ENCODE data around the gene SLC29A1.

SLC29A1 gene

DNA sequence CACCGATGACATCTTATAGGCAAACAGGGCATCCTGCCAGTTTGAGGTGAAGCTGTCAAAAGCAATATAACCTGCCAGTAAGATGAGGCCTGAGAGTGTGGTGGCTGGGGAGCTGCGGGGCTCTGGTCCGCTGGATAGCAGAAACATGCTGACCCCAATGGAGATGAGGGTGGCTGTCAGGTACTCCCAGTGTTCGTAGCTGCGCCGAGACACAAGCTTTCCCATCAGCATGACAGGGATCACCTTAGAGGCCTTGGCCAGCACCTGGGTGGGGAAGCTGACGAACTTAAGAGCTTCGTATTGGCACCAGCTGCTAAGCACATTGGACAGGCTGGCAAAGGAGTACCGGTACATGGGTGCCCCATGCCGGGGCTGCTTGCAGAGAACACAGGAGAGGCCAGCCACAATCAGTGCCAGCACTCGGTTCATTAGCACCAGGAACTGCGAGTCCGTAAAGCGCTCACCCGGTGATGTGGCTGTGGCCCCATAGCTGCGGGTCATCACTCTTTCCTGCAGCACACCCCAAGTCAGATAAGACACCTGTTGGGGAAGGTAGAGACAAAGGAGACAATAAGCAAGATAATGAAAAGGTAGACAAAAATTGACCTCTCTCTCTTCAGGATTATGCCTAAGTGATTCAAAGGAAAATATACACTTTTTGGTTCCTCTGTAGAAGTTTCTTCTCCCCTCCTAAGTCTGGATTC lies 31.9 kb downstream of the SLC29A1 start:
- no peak for DNase-seq (ENCODE audit: low spot score)

GRCh38 chr6:44255871-44256774 lies 32.7 kb downstream of the SLC29A1 start:
- DNase-seq (ENCODE audit: low spot score), result no peak

DNA sequence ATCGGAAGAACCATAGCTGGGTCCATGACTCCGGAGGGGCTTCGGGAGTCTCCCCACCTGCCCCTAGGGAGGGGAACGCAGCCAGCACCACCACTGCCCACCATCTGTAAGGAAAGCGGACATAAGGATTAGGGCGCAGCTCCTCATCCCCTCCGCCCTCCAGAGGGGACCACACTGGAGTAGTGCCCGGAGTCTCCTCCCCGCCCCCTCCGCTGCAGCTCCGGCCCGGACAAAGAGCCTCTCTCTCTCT lies 33.3 kb downstream of the SLC29A1 start:
- DNase-seq (ENCODE audit: low spot score), result peak; percentile 64

- peak; percentile 94 for DNase-seq (ENCODE audit: low spot score)
These were observed 33.8 kb downstream of the SLC29A1 start, which contains the start of gene SLC35B2 for GRCh38 chr6:44257025-44257752. Gene SLC35B2, minus strand, starts transcription at chr6:44257528. Its CDS starts 118 bp downstream, at chr6:44257410.

GRCh38 chr6:44257753-44258324 lies 34.4 kb downstream of the SLC29A1 start:
- DNase-seq (ENCODE audit: low spot score), result no peak

DNA sequence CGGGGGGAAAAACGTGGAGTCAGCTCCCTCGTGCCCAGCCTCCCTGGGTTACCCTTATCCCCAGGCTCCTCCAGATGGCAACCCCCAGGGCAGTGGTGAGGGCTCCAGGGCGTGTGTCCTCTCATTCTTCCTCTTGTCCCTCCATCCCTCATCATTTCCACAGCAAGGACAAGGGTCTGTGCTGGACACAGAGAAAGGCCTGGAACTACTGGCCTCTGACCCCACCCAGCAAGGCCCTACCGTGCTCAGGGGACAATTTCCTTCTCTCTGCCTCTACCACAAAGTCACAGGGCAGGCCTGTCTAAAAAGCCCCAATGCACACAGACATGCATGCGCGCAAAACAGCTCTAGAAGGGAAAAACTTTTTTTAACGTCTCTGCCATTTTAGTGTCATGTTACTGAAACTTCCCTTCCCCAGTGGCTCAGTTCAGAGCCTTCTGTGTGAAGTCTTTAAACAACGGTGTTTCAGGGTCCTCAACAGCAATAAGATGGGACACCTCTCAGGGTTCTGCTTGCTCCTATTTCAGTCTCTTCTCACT lies 35.0 kb downstream of the SLC29A1 start:
- DNase-seq (ENCODE audit: low spot score), result no peak

DNA sequence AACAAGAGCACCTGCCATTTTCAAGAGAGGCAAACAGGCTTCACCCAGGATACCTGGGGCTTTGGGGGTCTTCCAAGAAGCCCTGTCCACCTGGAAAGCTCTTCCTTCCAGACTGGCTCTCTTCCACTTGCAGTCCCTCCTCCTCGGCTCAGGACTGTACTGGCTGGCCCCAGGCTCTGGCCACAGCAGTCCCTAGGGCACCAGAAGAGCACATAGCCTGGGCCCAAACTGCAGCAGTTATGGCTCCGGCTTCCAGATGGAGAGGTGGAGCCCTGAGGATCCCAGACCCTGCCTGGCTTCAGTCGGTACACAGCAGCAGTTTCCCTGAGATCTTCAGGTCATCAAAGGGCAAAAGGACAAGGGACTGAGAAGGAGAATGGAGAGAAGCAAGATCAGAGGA lies 35.5 kb downstream of the SLC29A1 start:
- no peak for DNase-seq (ENCODE audit: low spot score)

DNA sequence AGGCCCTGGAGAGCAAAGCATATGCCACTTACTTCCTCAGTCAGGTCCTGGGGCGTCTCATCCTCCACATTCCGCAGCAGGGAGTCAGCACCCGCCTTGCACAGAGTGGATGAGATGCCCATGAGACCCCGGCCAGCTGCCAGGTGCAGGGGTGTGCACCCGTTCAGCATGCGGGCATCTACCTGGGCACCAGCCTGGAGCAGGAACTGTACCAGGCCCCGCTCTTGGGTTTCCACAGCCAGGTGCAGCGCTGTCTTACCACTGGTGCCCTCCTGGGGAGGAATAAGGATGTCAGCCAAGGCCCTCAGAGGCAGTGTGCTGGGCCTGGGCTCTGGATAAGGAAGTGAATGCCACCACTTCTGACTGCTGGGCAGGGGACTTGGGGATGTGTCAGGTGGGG lies 36.6 kb downstream of the SLC29A1 start:
- no peak for DNase-seq (ENCODE audit: low spot score)

GRCh38 chr6:44260451-44261297 lies 37.3 kb downstream of the SLC29A1 start:
- DNase-seq (ENCODE audit: low spot score), result no peak

GRCh38 chr6:44261581-44261980 lies 38.2 kb downstream of the SLC29A1 start:
- DNase-seq (ENCODE audit: low spot score), result no peak

GRCh38 chr6:44262467-44263353 lies 39.3 kb downstream of the SLC29A1 start:
- no peak for DNase-seq (ENCODE audit: low spot score)

GRCh38 chr6:44263354-44264100 lies 40.1 kb downstream of the SLC29A1 start:
- DNase-seq (ENCODE audit: low spot score), result no peak

DNA sequence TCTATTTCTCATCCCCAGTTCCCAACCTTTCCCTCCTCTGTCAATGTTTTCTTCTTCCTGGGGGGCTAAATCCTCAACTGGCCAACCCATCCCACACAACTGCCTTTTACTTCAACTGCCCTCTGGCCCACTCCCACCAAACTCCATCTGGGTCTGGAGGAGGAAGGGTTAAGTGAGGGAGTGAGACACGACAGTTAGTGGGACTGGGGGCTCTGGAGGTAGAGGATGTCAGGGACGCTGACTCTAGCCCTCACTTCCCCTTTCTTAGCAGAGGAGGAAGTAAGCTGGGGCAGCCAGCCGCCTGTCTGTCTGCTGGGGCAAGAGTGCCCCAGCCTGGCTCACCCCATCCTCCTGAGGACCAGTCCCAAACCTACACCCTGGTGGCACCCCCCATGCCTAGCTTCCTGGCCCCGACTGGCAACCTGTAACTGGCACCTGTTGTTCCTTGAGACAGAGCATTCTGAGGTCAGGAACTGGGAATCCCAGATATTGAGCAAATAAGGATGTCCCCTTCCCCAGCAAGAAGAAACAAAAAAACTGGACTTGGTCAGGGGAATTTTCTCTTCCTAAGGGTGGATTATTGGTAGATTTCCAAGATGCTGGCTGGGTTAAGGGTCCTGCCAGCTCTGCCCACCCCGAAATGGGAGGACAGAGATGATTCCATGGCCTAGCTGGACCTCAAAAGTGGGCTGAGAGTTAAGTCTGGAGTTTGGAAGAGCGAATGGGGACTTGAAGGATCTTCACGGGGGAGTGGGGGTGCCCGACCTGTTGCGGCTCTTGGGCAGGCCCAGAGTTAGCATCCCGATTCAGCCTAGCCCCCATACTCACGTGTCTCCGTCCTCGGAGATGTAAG lies 41.0 kb downstream of the SLC29A1 start:
- no peak for DNase-seq (ENCODE audit: low spot score)

- peak; percentile 95 for DNase-seq (ENCODE audit: low spot score)
These were observed 41.8 kb downstream of the SLC29A1 start, which contains the start of gene NFKBIE for GRCh38 chr6:44265007-44265721. Gene NFKBIE, minus strand, starts transcription at chr6:44265551. Its CDS starts 205 bp downstream, at chr6:44265346.

DNA sequence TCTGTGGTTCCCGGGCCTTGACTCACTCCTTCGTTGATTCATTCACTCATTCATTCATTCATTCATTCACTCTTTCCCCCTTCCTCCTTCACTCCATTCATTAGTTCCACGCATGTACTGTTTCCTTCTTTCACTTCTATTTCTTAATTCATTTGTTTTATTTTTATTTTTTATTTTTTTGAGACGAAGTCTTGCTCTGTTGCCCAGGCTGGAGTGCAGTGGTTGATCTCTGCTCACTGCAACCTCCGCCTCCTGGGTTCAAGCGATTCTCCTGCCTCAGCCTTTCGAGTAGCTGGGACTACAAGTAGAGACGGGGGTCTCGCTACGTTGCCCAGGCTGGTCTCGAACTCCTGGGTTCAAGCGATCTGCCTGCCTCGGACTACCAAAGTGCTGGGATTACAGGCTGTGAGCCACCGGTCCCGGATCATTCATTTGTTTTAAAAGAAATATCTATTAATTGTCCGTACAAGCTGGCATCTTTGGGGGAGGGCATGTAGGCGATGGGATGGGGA lies 42.4 kb downstream of the SLC29A1 start:
- no peak for DNase-seq (ENCODE audit: low spot score)

- no peak for DNase-seq (ENCODE audit: low spot score)
These were observed 43.0 kb downstream of the SLC29A1 start for GRCh38 chr6:44266347-44266746.

- no peak for DNase-seq (ENCODE audit: low spot score)
These were observed 43.9 kb downstream of the SLC29A1 start for GRCh38 chr6:44267252-44267651.

Measured in D341Med (cell line).